Endothelial cell of umbilical vein (primary cell): ENCODE data around the gene KRT6A. TPM values are rescaled to one million over a fixed set of nuclear protein-coding genes. Genes with fewer than 3 reads are reported as not detected.

Source experiments
- BruUV-seq: library from RNA; stranded (reverse); fragments of 400-500 nt; replicated peaks from 2 replicates; lab custom pipeline; 2021; lab: Mats Ljungman, UMichigan
- CTCF ChIA-PET: fragments of 300-600, 350-600 bp; sonication (Branson Sonifier 250); formaldehyde crosslinking; loops from one replicate; lab custom pipeline; 2021; ENCODE audit warnings: antibody characterized with exemption, inconsistent platforms; lab: Charles Lee
- POLR2A ChIA-PET: fragments of 300-600, 350-600 bp; sonication (Branson Sonifier 250); formaldehyde crosslinking; loops from one replicate; lab custom pipeline; 2021; ENCODE audit warnings: antibody characterized with exemption, inconsistent platforms; lab: Charles Lee
- DNase-seq: peaks from one replicate; pipeline ENCODE4 v3.0.0-alpha.2; 2011; ENCODE audit warnings: low read depth, low spot score
- FAIRE-seq: peaks from 2 replicates; lab custom pipeline; 2011; peaks lifted over from hg19 to GRCh38; lab: Jason Lieb, UNC
- H2AFZ ChIP-seq: 2 replicates; pipeline ENCODE4 v1.6.0; 2012; ENCODE audit warnings: low read depth, low read length, control low read depth, inconsistent platforms
- H3K27ac ChIP-seq: 2 replicates; pipeline ENCODE4 v1.5.1; 2011; ENCODE audit warnings: low read depth, mild to moderate bottlenecking, control low read depth, low read length, moderate library complexity; ENCODE audit not compliant: insufficient read depth
- H3K27me3 ChIP-seq, 2 experiments: 2 replicates each; pipeline versions ENCODE4 v1.6.0 to v1.6.1; 2011; ENCODE audit warnings: low read length in 2 of 2, mixed read lengths in 1 of 2; ENCODE audit not compliant: control insufficient read depth in 2 of 2, insufficient read depth in 2 of 2
- H3K36me3 ChIP-seq, 2 experiments: 2 replicates in 1 of 2; 3 replicates in 1 of 2; pipeline ENCODE4 v1.5.1; 2011; ENCODE audit warnings: low read length in 2 of 2, mild to moderate bottlenecking in 1 of 2, moderate library complexity in 1 of 2; ENCODE audit not compliant: control insufficient read depth in 2 of 2, insufficient read depth in 2 of 2; ENCODE audit errors: extremely low read depth in 1 of 2
- H3K4me1 ChIP-seq: 3 replicates; pipeline ENCODE4 v1.5.1; 2011; ENCODE audit warnings: mild to moderate bottlenecking, low read length; ENCODE audit not compliant: control insufficient read depth, insufficient read depth; ENCODE audit errors: extremely low read depth
- H3K4me2 ChIP-seq: 2 replicates; pipeline ENCODE4 v1.6.1; 2011; ENCODE audit warnings: low read length, control low read depth, mixed read lengths; ENCODE audit not compliant: insufficient read depth
- H3K4me3 ChIP-seq, 3 experiments: fragments of 200-600 bp in 1 of 3; sonication (generic), shearing (Covaris generic) in 1 of 3; replicated peaks in 1 of 3; 2 replicates each; pipeline ENCODE4 v1.5.1; 2011 to 2016; ENCODE audit warnings: control low read depth in 3 of 3, low read length in 3 of 3, mild to moderate bottlenecking in 2 of 3, inconsistent platforms in 1 of 3, low read depth in 1 of 3, moderate library complexity in 1 of 3; ENCODE audit not compliant: insufficient read depth in 1 of 3
- H3K79me2 ChIP-seq: 2 replicates; pipeline ENCODE4 v1.6.0; 2012; ENCODE audit warnings: low read length, inconsistent platforms; ENCODE audit not compliant: control insufficient read depth, insufficient read depth
- H3K9ac ChIP-seq: replicated peaks from 2 replicates; pipeline ENCODE3; 2011; ENCODE audit warnings: low read length, control low read depth; ENCODE audit not compliant: insufficient read depth; ENCODE audit errors: extremely low read depth
- H3K9me1 ChIP-seq: replicated peaks from 3 replicates; pipeline ENCODE4 v1.6.0; 2011; ENCODE audit warnings: mild to moderate bottlenecking, low read length; ENCODE audit not compliant: control insufficient read depth, insufficient read depth; ENCODE audit errors: extremely low read depth
- H3K9me3 ChIP-seq: replicated peaks from 2 replicates; pipeline ENCODE4 v1.5.1; 2012; ENCODE audit warnings: low read length, inconsistent platforms; ENCODE audit not compliant: control insufficient read depth, insufficient read depth
- H4K20me1 ChIP-seq: replicated peaks from 2 replicates; pipeline ENCODE3; 2011; ENCODE audit warnings: mild to moderate bottlenecking, low read length; ENCODE audit not compliant: control insufficient read depth, insufficient read depth; ENCODE audit errors: extremely low read depth
- EZH2 ChIP-seq: IDR thresholded peaks from 2 replicates; pipeline ENCODE4 v1.6.1; 2012; ENCODE audit warnings: borderline replicate concordance, low read depth, mild to moderate bottlenecking, moderate library complexity, low read length, inconsistent platforms; ENCODE audit not compliant: severe bottlenecking
- FOS ChIP-seq: IDR thresholded peaks from 2 replicates; pipeline ENCODE4 v1.6.1; 2011; ENCODE audit warnings: mild to moderate bottlenecking, low read length, moderate library complexity, borderline replicate concordance; ENCODE audit not compliant: insufficient read depth
- GATA2 ChIP-seq: IDR thresholded peaks from 2 replicates; pipeline ENCODE4 v1.7.0; 2011; ENCODE audit warnings: low read depth, mild to moderate bottlenecking, moderate library complexity, mixed read lengths, low read length; ENCODE audit not compliant: insufficient read length, insufficient read depth
- JUN ChIP-seq: IDR thresholded peaks from 2 replicates; pipeline ENCODE4 v1.6.1; 2011; ENCODE audit warnings: borderline replicate concordance, low read depth; ENCODE audit not compliant: insufficient read length, insufficient read depth
- MYC ChIP-seq: IDR thresholded peaks from one replicate; pipeline ENCODE4 v1.6.1; 2011; ENCODE audit warnings: mild to moderate bottlenecking, low read depth, low read length
- POLR2A ChIP-seq: IDR thresholded peaks from 2 replicates; pipeline ENCODE4 v1.6.1; 2012; ENCODE audit warnings: low read depth, mild to moderate bottlenecking, control low read depth, low read length
- POLR2AphosphoS5 ChIP-seq: IDR thresholded peaks from 2 replicates; pipeline ENCODE4 v1.6.1; 2012; ENCODE audit warnings: low read depth, mild to moderate bottlenecking, control low read depth, low read length, moderate library complexity; ENCODE audit not compliant: insufficient read depth
- dilution Hi-C: fragments of 300-500 bp; cut with MboI; formaldehyde crosslinking; loops from one replicate; pipeline ENCODE4 v1.15.0; 2019; ENCODE audit warnings: low sequenced_read_pairs; ENCODE audit not compliant: extremely low pct_ligation_motif_present
- intact Hi-C: fragments of 100-400 bp; cut with micrococcal nuclease; formaldehyde crosslinking; loops from one replicate; pipeline ENCODE4 v1.10.0; 2022
- polyA plus RNA-seq, 4 experiments: library from polyadenylated mRNA; depleted of rRNA in 3 of 4; stranded (reverse) in 3 of 4; unstranded in 1 of 4; fragments of >200 nt; gene quantifications; 2 replicates each; pipeline versions ENCODE4 v1.2.1 to v1.2.3, GENCODE V29; 2011 to 2012; ENCODE audit warnings: missing spikeins in 1 of 4
- total RNA-seq: library from RNA; stranded (reverse); gene quantifications from 2 replicates; pipeline ENCODE4 v1.2.3, GENCODE V29; 2021
- TF ChIP-seq, protein P1 (sequence below): IDR thresholded peaks from 2 replicates; pipeline ENCODE4 v1.6.1; 2011; ENCODE audit not compliant: insufficient read depth, insufficient read length
- TF ChIP-seq, protein P2 (sequence below), 2 donors: IDR thresholded peaks; 1 replicate in 1 of 2; 2 replicates in 1 of 2; pipeline ENCODE4 v1.5.1; 2011; ENCODE audit warnings: low read length in 2 of 2, mild to moderate bottlenecking in 2 of 2, moderate library complexity in 2 of 2, control low read depth in 1 of 2, inconsistent platforms in 1 of 2, low read depth in 1 of 2; ENCODE audit not compliant: insufficient read depth in 1 of 2; ENCODE audit errors: extremely low read depth in 1 of 2

KRT6A gene
- total and polyA plus RNA-seq, 2 donors (not counting 3 experiments of a cell fraction or from before 2014, with no cell fraction given) = 0.64 TPM; not detected in 1

DNA sequence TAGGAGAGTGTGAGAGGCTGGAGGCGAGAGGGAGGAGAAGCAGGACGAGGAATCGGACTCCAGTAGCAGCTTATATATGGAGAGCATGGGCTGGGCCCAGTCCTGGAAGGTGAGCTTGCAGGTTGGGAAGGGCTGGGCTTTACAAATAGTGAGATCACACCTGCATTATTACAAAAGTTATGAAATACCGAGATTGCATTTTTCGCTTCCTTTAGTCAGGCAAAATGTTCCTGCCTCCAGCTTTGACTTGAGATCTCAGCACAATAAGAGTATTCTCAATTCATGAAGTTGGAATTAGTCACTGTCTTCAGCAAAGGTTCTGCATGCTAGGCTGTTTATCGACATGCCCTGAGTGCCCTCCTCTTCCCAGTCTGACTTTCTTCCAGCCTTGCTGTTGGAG is 41.0 kb downstream of the KRT6A start, which contains the start of gene KRT6B:
TSS of gene KRT6B (minus strand) at position 46 of the 400 bp plus-strand sequence. CDS start 68 bp downstream, outside the sequence.
- BruUV-seq = no TSS peak
- Histone ChIP-seq H3K27me3 (peaks cover 6 to 9% of the 10 kb centered on the region in 2 experiments), H3K9me3 (no peaks in the 10 kb centered on the region), H3K4me3 (no peak within 1 kb of the TSS), H3K36me3 (no peaks in the 10 kb centered on the region), H3K4me1 (no peaks in the 10 kb centered on the region), H3K9ac (no peak within 1 kb of the TSS), H3K79me2 (no peaks in the 10 kb centered on the region), H4K20me1 (no peaks in the 10 kb centered on the region), H2AFZ (no peak within 1 kb of the TSS), H3K4me2 (no peak within 1 kb of the TSS), H3K27ac (no peak within 1 kb of the TSS), H3K9me1 (no peaks in the 10 kb centered on the region)
- TF ChIP-seq EZH2 (no peak), POLR2AphosphoS5 (no peak), GATA2 (no peak), MYC (no peak), JUN (no peak), POLR2A (no peak), FOS (no peak)
- TF ChIP-seq, protein P1, sequence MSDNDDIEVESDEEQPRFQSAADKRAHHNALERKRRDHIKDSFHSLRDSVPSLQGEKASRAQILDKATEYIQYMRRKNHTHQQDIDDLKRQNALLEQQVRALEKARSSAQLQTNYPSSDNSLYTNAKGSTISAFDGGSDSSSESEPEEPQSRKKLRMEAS = no peak
- TF ChIP-seq, protein P2, sequence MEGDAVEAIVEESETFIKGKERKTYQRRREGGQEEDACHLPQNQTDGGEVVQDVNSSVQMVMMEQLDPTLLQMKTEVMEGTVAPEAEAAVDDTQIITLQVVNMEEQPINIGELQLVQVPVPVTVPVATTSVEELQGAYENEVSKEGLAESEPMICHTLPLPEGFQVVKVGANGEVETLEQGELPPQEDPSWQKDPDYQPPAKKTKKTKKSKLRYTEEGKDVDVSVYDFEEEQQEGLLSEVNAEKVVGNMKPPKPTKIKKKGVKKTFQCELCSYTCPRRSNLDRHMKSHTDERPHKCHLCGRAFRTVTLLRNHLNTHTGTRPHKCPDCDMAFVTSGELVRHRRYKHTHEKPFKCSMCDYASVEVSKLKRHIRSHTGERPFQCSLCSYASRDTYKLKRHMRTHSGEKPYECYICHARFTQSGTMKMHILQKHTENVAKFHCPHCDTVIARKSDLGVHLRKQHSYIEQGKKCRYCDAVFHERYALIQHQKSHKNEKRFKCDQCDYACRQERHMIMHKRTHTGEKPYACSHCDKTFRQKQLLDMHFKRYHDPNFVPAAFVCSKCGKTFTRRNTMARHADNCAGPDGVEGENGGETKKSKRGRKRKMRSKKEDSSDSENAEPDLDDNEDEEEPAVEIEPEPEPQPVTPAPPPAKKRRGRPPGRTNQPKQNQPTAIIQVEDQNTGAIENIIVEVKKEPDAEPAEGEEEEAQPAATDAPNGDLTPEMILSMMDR (IDR thresholded peaks at IDR 0.05; ENCODE audit: extremely low read depth in 1 of 2, insufficient read depth in 1 of 2, low read depth in 1 of 2, low read length in 2 of 2) = no peak
- FAIRE-seq (no peak), DNase-seq (no peak)
- dilution Hi-C loops (no loop called here), intact Hi-C loops (no loop called here)
- ChIA-PET POLR2A (no interaction called here), CTCF (no interaction called here)
